Loucy (cell line): Measurements from ENCODE around the gene ABLIM2.

Experiments used
- H2AFZ ChIP-seq: fragments of 200-600 bp; sonication (generic); 2 replicates; pipeline ENCODE4 v1.6.0; 2016; ENCODE audit warnings: antibody characterized with exemption, mild to moderate bottlenecking, low read length, moderate library complexity
- H3F3A ChIP-seq: fragments of 200-600 bp; 2 replicates; pipeline ENCODE4 v1.6.0; 2016; ENCODE audit warnings: antibody characterized with exemption, low read depth, mild to moderate bottlenecking
- H3K27me3 ChIP-seq: fragments of 200-600 bp; sonication (generic); 2 replicates; pipeline ENCODE4 v1.6.1; 2014; ENCODE audit warnings: low read length, mild to moderate bottlenecking; ENCODE audit not compliant: insufficient read depth, poor library complexity, severe bottlenecking
- H3K36me3 ChIP-seq: fragments of 200-600 bp; sonication (generic); 2 replicates; pipeline ENCODE4 v1.6.1; 2016; ENCODE audit warnings: low read length; ENCODE audit not compliant: insufficient read depth
- H3K4me1 ChIP-seq: fragments of 200-600 bp; sonication (generic); 2 replicates; pipeline ENCODE4 v1.5.1; 2014; ENCODE audit warnings: low read length, mild to moderate bottlenecking; ENCODE audit not compliant: insufficient read depth, poor library complexity, severe bottlenecking
- H3K4me2 ChIP-seq: fragments of 200-600 bp; sonication (generic); 2 replicates; pipeline ENCODE4 v1.6.0; 2014; ENCODE audit warnings: antibody characterized with exemption, low read length, low read depth, mild to moderate bottlenecking; ENCODE audit not compliant: poor library complexity, severe bottlenecking
- H3K4me3 ChIP-seq: fragments of 200-600 bp; sonication (generic); 2 replicates; pipeline ENCODE4 v1.5.1; 2014; ENCODE audit warnings: low read length, mild to moderate bottlenecking, mixed read lengths; ENCODE audit not compliant: poor library complexity, severe bottlenecking
- H3K79me2 ChIP-seq: fragments of 200-600 bp; sonication (generic); 2 replicates; pipeline ENCODE4 v1.6.1; 2014; ENCODE audit warnings: low read length; ENCODE audit not compliant: insufficient read depth
- H3K9ac ChIP-seq: fragments of 200-600 bp; sonication (generic); 2 replicates; pipeline ENCODE4 v1.6.0; 2014; ENCODE audit warnings: mild to moderate bottlenecking, low read depth, low read length, moderate library complexity; ENCODE audit not compliant: poor library complexity, severe bottlenecking
- H3K9me2 ChIP-seq: fragments of 200-600 bp; sonication (generic); replicated peaks from 2 replicates; pipeline ENCODE4 v1.6.1; 2016; ENCODE audit warnings: low read depth, low read length, mixed read lengths
- H3K9me3 ChIP-seq: fragments of 200-600 bp; sonication (generic); 2 replicates; pipeline ENCODE4 v1.6.1; 2014; ENCODE audit warnings: mild to moderate bottlenecking, antibody characterized with exemption, low read length, low read depth; ENCODE audit not compliant: insufficient read depth
- H4K20me1 ChIP-seq: fragments of 200-600 bp; sonication (generic); 2 replicates; pipeline ENCODE4 v1.6.0; 2014; ENCODE audit warnings: antibody characterized with exemption, low read length, mild to moderate bottlenecking; ENCODE audit not compliant: insufficient read depth, poor library complexity, severe bottlenecking
- EZH2phosphoT487 ChIP-seq: fragments of 200-600 bp; IDR thresholded peaks from 2 replicates; pipeline ENCODE4 v1.6.1; 2018; ENCODE audit warnings: antibody characterized with exemption, mild to moderate bottlenecking, moderate library complexity, borderline replicate concordance
- TF ChIP-seq, protein P1 (sequence below): fragments of 200-600 bp; sonication (generic); conservative IDR thresholded peaks from 2 replicates; pipeline ENCODE4 v1.5.1; 2014; ENCODE audit warnings: mild to moderate bottlenecking, antibody characterized with exemption, low read length

The ABLIM2 gene

DNA sequence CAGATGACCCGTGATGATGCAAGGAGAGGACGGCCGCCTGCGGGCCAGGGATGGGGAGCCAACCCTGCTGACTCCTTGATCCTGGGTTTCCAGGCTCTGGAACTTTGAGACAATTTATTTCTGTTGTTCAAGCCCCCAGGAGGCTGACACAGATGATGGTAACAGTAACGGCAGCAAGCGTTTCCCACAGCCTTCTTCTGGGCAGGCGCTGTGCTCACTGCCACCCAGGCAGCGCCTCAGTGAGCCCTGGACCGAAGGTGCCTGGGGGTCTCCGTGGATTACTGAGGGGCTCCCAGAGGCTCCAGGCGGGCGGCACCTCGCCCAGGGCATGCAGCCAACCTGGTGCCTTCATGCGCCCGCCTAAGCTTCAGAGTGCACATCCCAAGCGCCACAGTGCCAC is 115.0 kb downstream of the ABLIM2 start:
- no peaks in the 10 kb centered on the region for H3K27me3 ChIP-seq
- no peaks in the 10 kb centered on the region for H4K20me1 ChIP-seq
- no peak overlapping the region for H3K9ac ChIP-seq
- H2AFZ ChIP-seq = no peak overlapping the region
- H3K36me3 ChIP-seq = no peaks in the 10 kb centered on the region
- no peaks in the 10 kb centered on the region for H3K4me1 ChIP-seq
- no peaks in the 10 kb centered on the region for H3K9me2 ChIP-seq
- no peak overlapping the region for H3K4me2 ChIP-seq
- no peaks in the 10 kb centered on the region for H3K79me2 ChIP-seq
- no peaks in the 10 kb centered on the region; the same call in 1 of the 2 replicates for H3K9me3 ChIP-seq
- H3K4me3 ChIP-seq = no peak overlapping the region
- no peaks in the 10 kb centered on the region for H3F3A ChIP-seq
- TF ChIP-seq, protein P1, sequence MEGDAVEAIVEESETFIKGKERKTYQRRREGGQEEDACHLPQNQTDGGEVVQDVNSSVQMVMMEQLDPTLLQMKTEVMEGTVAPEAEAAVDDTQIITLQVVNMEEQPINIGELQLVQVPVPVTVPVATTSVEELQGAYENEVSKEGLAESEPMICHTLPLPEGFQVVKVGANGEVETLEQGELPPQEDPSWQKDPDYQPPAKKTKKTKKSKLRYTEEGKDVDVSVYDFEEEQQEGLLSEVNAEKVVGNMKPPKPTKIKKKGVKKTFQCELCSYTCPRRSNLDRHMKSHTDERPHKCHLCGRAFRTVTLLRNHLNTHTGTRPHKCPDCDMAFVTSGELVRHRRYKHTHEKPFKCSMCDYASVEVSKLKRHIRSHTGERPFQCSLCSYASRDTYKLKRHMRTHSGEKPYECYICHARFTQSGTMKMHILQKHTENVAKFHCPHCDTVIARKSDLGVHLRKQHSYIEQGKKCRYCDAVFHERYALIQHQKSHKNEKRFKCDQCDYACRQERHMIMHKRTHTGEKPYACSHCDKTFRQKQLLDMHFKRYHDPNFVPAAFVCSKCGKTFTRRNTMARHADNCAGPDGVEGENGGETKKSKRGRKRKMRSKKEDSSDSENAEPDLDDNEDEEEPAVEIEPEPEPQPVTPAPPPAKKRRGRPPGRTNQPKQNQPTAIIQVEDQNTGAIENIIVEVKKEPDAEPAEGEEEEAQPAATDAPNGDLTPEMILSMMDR = no peak
- no peak for TF ChIP-seq EZH2phosphoT487

DNA sequence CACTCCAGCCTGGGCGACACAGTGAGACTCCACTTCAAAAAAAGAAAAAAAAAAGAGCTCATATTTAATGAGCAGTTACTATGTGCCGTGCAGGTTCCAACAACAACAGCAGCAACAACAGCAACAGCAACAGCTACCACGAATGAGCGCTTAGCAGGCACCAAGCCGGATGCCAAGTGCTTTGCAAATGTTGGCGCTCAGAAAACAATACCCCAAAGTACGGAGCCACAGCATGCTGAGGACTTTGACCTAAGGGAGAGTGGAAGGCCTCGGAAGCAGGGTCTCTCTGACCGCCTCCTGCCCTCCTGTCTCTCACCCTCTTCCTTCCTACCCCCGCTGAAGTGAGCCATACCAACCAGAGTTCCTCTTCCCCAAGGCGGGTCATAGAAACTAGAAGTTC is 116.7 kb downstream of the ABLIM2 start:
- no peaks in the 10 kb centered on the region for H4K20me1 ChIP-seq
- H2AFZ ChIP-seq = no peak overlapping the region
- no peaks in the 10 kb centered on the region for H3K9me2 ChIP-seq
- H3F3A ChIP-seq = no peaks in the 10 kb centered on the region
- TF ChIP-seq, protein P1 = no peak
- TF ChIP-seq EZH2phosphoT487 = no peak
- no peak overlapping the region for H3K4me3 ChIP-seq
- H3K27me3 ChIP-seq = no peaks in the 10 kb centered on the region
- no peak overlapping the region for H3K4me2 ChIP-seq
- H3K9me3 ChIP-seq = no peaks in the 10 kb centered on the region
- H3K79me2 ChIP-seq = no peaks in the 10 kb centered on the region
- no peaks in the 10 kb centered on the region for H3K36me3 ChIP-seq
- H3K4me1 ChIP-seq = no peaks in the 10 kb centered on the region
- H3K9ac ChIP-seq = no peak overlapping the region

- no peaks in the 10 kb centered on the region for H3K9me2 ChIP-seq
- H3K4me3 ChIP-seq = no peak overlapping the region
- H4K20me1 ChIP-seq = no peaks in the 10 kb centered on the region
- H3K27me3 ChIP-seq = no peaks in the 10 kb centered on the region
- no peaks in the 10 kb centered on the region for H3K36me3 ChIP-seq
- H3K79me2 ChIP-seq = no peaks in the 10 kb centered on the region
- no peaks in the 10 kb centered on the region for H3K4me1 ChIP-seq
- no peaks in the 10 kb centered on the region for H3K9me3 ChIP-seq
- TF ChIP-seq, protein P1 = no peak
- TF ChIP-seq EZH2phosphoT487 = no peak
- no peak overlapping the region for H3K9ac ChIP-seq
- no peaks in the 10 kb centered on the region for H3F3A ChIP-seq
- H3K4me2 ChIP-seq = no peak overlapping the region
- H2AFZ ChIP-seq = no peak overlapping the region
Measured at GRCh38 chr4:8041172-8041571, 117.4 kb downstream of the ABLIM2 start.
